ENCODE results near the gene GLB1L.

GLB1L gene

DNA sequence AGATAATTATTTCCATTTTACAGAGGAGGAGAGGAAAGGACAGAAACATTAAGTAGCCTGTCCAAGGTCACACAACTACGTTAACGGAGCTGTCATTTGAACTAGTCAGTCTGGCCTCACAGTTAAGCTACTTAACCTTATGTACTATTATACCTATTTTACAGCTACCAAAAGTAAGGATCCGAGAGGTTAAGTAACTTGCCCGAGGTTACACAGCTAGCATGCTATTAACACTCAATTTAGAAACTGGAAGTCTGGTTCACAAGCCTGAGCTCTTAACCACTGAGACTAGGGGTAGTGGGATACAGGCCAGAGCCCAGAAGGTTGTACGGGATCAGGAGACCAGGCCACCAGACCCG lies 476 bp downstream of the GLB1L start:
- TF ChIP-seq, protein P1, sequence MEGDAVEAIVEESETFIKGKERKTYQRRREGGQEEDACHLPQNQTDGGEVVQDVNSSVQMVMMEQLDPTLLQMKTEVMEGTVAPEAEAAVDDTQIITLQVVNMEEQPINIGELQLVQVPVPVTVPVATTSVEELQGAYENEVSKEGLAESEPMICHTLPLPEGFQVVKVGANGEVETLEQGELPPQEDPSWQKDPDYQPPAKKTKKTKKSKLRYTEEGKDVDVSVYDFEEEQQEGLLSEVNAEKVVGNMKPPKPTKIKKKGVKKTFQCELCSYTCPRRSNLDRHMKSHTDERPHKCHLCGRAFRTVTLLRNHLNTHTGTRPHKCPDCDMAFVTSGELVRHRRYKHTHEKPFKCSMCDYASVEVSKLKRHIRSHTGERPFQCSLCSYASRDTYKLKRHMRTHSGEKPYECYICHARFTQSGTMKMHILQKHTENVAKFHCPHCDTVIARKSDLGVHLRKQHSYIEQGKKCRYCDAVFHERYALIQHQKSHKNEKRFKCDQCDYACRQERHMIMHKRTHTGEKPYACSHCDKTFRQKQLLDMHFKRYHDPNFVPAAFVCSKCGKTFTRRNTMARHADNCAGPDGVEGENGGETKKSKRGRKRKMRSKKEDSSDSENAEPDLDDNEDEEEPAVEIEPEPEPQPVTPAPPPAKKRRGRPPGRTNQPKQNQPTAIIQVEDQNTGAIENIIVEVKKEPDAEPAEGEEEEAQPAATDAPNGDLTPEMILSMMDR (IDR thresholded peaks at IDR 0.05; ENCODE audit: unreplicated experiment in 3 of 3): no peak
- Mint-ChIP-seq H3K4me3 (peak overlapping the region; percentile 95 to 96 (median 96)), H3K27ac (peak overlapping the region in 2 of 3 experiments; percentile 89 to 94), H3K36me3 (ENCODE audit: low read depth) (peaks cover under 1% of the 10 kb centered on the region), H3K9me3 (no peaks in the 10 kb centered on the region), H3K4me1 (peaks cover 14% of the 10 kb centered on the region), H3K27me3 (ENCODE audit: low read depth) (peaks cover under 1% of the 10 kb centered on the region)

DNA sequence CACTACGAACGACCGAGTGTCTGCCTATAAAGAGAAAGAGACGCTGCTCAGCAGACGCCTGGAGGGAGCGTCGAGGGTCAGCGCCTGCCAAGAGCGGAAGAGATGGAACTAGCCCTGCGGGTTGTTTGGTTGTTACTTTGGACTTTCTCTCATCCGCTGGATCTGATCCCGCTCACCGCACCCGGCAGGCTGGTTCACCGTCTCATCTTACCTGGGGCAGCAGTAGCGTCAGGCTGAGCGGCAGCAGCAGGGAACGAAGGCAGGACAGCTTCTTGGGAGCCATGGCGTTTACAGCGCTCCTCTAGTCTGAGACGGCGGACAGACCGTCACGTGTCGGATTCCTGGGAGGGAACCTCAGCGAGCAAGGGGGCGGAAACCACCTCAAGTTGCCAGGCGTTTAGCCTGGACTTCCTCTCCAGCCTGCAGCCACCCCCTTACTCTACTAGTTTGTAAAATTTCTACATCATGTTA lies 1.9 kb downstream of the GLB1L start:
- Mint-ChIP-seq H3K4me1 (no peaks in the 10 kb centered on the region), H3K27ac (peak overlapping the region in 2 of 3 experiments; percentile 62 to 73), H3K27me3 (ENCODE audit: low read depth) (no peaks in the 10 kb centered on the region), H3K36me3 (ENCODE audit: low read depth) (peaks cover 5% of the 10 kb centered on the region), H3K4me3 (peak overlapping the region; percentile 62 to 70 (median 69)), H3K9me3 (no peaks in the 10 kb centered on the region)
- TF ChIP-seq, protein P1 (IDR thresholded peaks at IDR 0.05; ENCODE audit: unreplicated experiment in 3 of 3): no peak

DNA sequence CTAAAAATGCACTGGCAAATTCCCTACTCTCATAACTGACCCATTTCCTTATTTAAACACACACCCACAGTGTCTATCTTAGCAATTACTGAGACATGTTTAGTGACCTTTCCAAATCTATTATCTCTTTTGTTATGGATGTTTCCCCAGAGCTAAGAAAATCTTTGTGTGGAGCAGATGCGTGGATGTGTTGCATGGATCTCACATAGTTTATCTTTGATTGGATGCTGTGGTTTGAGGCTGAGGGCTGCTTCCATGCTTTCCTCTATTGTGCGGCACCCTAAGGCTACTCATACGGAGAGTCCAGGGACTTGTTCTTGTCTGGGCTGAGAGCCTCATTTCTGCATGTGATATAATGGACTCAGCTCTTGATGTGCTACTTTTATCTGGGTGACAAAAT lies 10.9 kb downstream of the GLB1L start:
- TF ChIP-seq, protein P1 (IDR thresholded peaks at IDR 0.05; ENCODE audit: unreplicated experiment in 3 of 3): no peak
- Mint-ChIP-seq H3K9me3 (no peaks in the 10 kb centered on the region), H3K27ac (no peak overlapping the region), H3K27me3 (ENCODE audit: low read depth) (no peaks in the 10 kb centered on the region), H3K36me3 (ENCODE audit: low read depth) (peaks cover 57% of the 10 kb centered on the region), H3K4me1 (peaks cover 11% of the 10 kb centered on the region), H3K4me3 (peak overlapping the region in 1 of 3 experiments; percentile 45)

DNA sequence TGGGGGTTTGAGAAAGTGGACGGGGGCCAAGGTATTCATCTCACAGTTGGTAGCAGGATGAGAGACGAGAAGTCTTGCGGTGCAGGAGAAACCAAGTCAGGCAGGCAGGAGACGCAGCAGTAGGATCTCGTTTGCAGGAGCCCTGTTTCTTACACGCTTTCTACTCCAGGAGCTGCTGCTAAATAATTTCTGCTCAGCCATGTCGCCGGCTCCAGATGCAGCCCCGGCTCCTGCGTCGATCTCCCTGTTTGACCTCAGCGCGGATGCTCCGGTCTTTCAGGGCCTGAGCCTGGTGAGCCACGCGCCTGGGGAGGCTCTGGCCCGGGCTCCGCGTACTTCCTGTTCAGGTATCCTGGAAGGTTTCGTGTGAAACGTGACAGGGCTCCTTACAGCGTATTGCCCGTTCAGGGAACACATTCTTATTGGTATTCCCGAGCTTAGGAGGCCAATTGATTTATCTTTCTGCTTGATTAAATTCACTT lies 15.1 kb downstream of the GLB1L start:
- peaks cover 42% of the 10 kb centered on the region for H3K36me3 Mint-ChIP-seq (ENCODE audit: low read depth)
- peaks cover 33% of the 10 kb centered on the region for H3K4me1 Mint-ChIP-seq
- H3K27me3 Mint-ChIP-seq (ENCODE audit: low read depth): no peaks in the 10 kb centered on the region
- H3K27ac Mint-ChIP-seq: peak overlapping the region; percentile 97 to 98 (median 97)
- H3K9me3 Mint-ChIP-seq: no peaks in the 10 kb centered on the region
- H3K4me3 Mint-ChIP-seq: peak overlapping the region; percentile 93 to 100 (median 99)
- TF ChIP-seq, protein P1 (IDR thresholded peaks at IDR 0.05; ENCODE audit: unreplicated experiment in 3 of 3): no peak

DNA sequence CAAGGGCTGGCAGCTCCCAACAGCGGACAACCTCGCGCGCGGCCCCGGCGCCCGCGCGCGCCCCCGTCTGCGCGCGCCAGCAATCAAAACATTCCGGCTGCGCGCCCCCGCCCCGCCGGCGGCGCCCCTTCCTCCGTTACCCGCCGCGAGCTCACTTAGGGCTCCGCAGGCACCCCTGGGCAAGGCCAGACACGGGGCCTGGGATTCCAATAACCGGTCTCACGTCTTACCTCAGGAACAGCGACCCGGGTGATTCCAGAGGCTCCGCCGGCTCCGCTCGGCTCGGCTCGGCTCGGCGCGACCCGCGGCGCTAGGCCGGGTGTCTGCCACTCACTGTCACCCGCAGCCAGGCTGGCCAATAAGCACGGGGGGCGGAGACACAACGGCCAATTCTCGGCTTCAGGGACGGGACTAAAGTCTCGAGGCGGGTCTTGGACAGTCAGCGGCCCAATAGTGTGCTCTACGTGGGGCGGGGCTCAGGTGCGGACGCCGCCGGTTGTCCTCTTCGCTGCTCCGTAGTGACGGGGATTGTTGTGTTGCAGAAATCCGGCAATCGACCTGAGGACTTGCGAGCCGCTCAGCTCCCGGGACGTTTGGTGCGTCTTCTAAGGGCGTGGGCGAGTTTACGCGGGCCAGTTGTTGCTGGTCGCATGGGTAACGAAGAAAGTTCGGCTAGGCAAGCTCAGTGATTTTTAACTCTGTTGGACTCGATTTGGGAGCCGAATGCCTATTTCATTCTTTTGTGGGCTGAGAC lies 15.8 kb downstream of the GLB1L start, which contains the start of the genes ANKZF1 and ATG9A:
Gene ANKZF1, plus strand, starts transcription at position 502 of the 754 bp plus-strand sequence. CDS start 452 bp downstream, outside the sequence.
Gene ATG9A, minus strand, starts transcription at position 332 of the 754 bp plus-strand sequence. CDS start 1,612 bp downstream, outside the sequence.
- Mint-ChIP-seq H3K4me1 (peaks cover 33% of the 10 kb centered on the region), H3K27ac (peak within 1 kb of the TSS; percentile 97 to 98 (median 97)), H3K36me3 (ENCODE audit: low read depth) (peaks cover 45% of the 10 kb centered on the region), H3K9me3 (no peaks in the 10 kb centered on the region), H3K4me3 (peak within 1 kb of the TSS; percentile 93 to 100 (median 99)), H3K27me3 (ENCODE audit: low read depth) (no peaks in the 10 kb centered on the region)
- TF ChIP-seq, protein P1 (IDR thresholded peaks at IDR 0.05; ENCODE audit: unreplicated experiment in 3 of 3): no peak

Data from nephron (organoid).